GM18508 (cell line): ENCODE data around the gene ARHGAP33.

ENCODE experiments used
- ATAC-seq: cut with Tn5 transposase; IDR thresholded peaks from one replicate; pipeline ENCODE4 v1.9.1; 2021; ENCODE audit warnings: moderate number of reproducible peaks; ENCODE audit not compliant: insufficient read depth, unreplicated experiment

Gene ARHGAP33

DNA sequence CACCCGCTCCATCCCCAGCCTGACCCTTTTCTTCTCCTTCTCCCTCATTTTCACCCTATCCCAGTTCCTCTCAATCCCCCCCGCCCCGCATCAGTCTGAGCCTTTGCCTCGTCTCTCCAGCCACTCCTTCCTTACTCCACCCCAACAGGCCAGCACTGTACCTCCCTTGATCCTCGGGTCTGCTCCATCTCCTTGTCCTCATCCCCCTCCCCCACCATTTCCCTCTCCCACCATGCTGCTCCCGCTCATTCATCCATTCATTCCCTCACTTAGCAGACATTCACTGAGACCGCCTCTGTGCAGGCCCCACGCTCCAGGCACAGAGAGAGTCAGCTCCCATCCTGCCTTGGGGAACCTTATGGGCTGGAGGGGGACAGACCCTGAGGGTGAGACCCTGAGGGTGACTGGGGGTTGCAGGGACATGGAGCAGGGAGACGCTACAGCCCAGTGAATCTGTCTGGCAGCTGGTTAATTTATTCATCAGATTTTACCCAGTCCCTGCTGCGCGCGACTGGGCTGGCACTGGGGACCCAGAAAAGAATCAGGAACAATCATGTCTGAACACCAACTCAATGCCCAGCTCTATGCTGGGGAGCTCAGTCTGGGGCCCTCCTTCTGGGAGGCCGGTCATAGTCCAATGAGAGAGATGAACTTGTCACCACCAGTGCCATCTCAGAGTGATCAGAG, 881 bp downstream of the ARHGAP33 start:
- ATAC-seq, result no peak

- no peak for ATAC-seq
These were observed 1.9 kb downstream of the ARHGAP33 start for GRCh38 chr19:35777086-35777841.

DNA sequence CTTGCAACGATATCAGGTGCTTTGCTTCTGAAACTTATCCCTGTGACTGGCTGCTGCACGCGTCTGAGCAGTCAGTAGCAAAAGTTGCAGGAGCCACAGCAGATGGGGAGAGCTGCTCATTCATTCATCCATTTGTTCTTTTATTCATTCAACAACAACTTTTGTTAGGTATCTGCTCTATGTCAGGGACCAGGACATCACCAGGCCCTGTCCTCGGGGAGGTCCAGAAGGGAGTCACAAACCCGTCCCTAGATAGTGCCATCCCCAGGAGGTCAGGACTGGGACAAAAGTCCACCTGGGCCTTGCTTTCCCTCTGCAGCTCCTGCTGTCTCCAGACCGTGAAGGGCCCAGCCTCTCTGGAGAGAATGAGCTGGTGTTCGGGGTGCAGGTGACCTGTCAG, 2.6 kb downstream of the ARHGAP33 start:
- ATAC-seq, result no peak

DNA sequence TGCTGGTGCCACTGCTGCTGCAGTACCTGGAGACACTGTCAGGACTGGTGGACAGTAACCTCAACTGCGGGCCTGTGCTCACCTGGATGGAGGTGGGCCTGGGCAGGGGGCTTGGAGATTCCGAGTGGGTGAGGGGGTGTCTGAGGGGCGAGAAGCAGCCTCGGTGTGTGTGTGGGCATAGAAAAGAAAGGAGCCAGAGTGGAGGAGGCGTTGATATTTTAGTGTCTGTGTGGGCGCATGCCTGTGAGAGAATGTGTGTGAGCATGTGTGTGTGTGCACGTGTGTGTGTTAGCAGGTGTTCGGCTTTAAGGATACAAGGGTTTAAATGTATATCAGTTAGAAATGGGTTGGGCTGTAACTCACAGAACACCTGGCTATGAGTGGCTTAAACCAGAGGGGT, 3.7 kb downstream of the ARHGAP33 start:
- no peak for ATAC-seq

GRCh38 chr19:35780058-35780457, 4.7 kb downstream of the ARHGAP33 start:
- no peak for ATAC-seq

DNA sequence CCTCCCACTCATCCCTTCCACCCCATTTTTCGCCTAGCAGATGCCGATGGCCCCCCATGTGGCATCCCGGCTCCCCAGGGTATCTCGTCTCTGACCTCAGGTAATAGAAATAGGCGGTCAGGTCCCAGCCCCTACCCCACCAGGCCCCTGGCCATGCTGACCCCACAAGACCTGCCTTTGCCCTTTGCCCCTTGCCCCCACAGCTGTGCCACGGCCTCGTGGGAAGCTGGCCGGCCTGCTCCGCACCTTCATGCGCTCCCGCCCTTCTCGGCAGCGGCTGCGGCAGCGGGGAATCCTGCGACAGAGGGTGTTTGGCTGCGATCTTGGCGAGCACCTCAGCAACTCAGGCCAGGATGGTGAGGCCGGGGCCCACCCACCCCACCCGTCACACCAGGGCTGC, 5.4 kb downstream of the ARHGAP33 start:
- ATAC-seq, result no peak

DNA sequence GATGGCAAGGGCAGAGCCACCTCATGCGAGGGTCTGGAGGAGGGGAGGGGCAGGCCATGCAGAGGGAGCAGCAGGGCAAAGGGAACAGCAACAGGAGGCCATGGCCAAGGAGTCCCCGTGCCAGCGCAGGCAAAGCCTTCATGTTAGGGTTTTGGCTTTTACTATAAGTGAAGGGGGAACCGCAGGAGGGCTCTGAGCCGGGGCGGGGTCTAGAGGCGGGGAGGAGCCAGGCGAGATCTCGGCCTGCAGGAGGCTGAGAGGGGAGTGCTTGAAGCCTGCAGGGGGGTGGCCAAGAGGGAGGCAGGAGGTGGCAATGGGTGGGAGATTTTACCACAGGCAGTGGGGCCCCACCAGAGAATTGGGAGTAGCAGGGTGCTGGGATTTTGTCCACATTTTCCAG, 6.3 kb downstream of the ARHGAP33 start:
- no peak for ATAC-seq

GRCh38 chr19:35782589-35782988, 7.2 kb downstream of the ARHGAP33 start:
- no peak for ATAC-seq

- no peak for ATAC-seq
These were observed 8.4 kb downstream of the ARHGAP33 start for GRCh38 chr19:35783469-35784434.

DNA sequence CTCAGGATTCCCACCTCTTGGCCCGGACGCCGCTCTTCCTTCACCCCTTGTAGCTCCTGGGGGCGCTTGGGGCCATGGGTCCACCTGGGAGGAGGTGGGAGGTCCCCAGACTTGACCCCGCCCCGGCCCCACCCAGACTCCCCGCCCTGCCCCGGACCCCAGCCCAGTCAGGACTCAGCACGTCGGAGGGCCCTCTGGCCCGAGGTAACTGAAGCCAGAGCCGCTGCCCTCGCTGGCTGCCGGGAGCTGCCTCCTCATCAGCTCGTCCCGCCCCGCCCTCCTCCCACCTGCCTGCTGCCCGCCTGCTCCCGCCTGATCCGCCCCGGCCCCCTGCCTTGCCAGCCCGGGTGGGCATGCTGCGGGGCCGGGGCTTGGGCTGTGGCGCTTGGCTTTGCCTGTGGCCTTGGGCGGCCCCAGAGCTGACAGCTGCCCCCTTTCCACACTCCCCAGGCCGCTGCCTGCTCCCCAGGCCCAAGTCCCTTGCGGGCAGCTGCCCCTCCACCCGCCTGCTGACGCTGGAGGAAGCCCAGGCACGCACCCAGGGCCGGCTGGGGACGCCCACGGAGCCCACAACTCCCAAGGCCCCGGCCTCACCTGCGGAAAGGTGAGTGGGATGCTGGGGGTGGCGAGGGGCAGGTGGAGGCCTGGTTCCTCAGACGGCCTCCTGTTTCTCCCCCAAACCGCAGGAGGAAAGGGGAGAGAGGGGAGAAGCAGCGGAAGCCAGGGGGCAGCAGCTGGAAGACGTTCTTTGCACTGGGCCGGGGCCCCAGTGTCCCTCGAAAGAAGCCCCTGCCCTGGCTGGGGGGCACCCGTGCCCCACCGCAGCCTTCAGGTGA, 9.4 kb downstream of the ARHGAP33 start:
- ATAC-seq, result no peak

DNA sequence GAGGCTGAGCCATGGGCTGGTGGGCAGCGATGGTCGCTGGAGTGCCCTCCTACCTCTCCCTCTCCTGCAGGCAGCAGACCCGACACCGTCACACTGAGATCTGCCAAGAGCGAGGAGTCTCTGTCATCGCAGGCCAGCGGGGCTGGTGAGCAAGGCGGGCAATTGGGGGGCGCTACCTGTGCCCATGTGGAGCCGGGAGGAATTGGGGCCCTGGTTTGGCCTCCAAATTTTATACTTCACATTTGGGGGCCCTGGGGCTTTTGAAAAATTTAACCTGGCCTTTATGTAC, 9.9 kb downstream of the ARHGAP33 start:
- no peak for ATAC-seq

GRCh38 chr19:35786299-35787160, 11.2 kb downstream of the ARHGAP33 start:
- no peak for ATAC-seq

DNA sequence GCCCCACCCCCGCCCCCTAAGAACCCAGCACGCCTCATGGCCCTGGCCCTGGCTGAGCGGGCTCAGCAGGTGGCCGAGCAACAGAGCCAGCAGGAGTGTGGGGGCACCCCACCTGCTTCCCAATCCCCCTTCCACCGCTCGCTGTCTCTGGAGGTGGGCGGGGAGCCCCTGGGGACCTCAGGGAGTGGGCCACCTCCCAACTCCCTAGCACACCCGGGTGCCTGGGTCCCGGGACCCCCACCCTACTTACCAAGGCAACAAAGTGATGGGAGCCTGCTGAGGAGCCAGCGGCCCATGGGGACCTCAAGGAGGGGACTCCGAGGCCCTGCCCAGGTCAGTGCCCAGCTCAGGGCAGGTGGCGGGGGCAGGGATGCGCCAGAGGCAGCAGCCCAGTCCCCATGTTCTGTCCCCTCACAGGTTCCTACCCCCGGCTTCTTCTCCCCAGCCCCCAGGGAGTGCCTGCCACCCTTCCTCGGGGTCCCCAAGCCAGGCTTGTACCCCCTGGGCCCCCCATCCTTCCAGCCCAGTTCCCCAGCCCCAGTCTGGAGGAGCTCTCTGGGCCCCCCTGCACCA, 11.9 kb downstream of the ARHGAP33 start:
- ATAC-seq, result no peak

DNA sequence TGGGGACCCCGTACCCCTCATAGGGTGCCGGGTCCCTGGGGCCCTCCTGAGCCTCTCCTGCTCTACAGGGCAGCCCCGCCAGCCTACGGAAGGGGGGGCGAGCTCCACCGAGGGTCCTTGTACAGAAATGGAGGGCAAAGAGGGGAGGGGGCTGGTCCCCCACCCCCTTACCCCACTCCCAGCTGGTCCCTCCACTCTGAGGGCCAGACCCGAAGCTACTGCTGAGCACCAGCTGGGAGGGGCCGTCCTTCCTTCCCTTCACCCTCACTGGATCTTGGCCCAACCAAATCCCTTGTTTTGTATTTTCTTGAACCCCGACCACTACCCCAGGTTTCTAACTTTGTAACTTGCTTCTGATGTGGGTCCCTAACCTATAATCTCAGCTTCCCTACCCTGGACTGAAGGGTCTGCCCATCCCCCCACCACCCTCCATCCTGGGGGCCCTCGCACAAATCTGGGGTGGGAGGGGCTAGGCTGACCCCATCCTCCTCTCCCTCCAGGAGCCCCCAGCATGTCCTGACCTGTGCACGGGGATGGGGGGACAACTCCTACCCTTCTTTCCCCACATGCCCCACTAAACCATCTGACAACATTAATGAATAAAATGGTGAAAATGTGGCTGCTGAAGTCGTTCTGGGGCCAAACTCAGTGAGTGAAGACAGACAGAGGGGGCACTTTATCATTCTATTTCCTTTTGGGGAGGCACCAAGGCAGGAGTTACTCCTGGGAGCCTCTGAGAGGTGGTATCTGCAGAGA, 13.0 kb downstream of the ARHGAP33 start:
- ATAC-seq, result no peak

- no peak for ATAC-seq
These were observed 14.0 kb downstream of the ARHGAP33 start for GRCh38 chr19:35789195-35789977.

- no peak for ATAC-seq
These were observed 14.9 kb downstream of the ARHGAP33 start for GRCh38 chr19:35789978-35790944.
